OCI-LY7 (cell line): ENCODE measurements around the gene USP48. TPM values are rescaled to one million over a fixed set of nuclear protein-coding genes. Genes with fewer than 3 reads are reported as not detected.
"Not testable (repeated sequence)": the region's sequence is repeated elsewhere in the genome, so short reads cannot be mapped to it uniquely, and the experiment has no call there.

Source experiments
- BruUV-seq: library from RNA; stranded (reverse); fragments of 400-500 nt; replicated peaks from 2 replicates; lab custom pipeline; 2021; lab: Mats Ljungman, UMichigan
- CTCF ChIA-PET: fragments of 300-600 bp; sonication (Branson Sonifier 250); formaldehyde crosslinking; loops from one replicate; lab custom pipeline; 2022; ENCODE audit warnings: antibody characterized with exemption; ENCODE audit not compliant: unreplicated experiment; lab: Charles Lee
- POLR2A ChIA-PET: fragments of 300-600 bp; sonication (Branson Sonifier 250); formaldehyde crosslinking; loops from one replicate; lab custom pipeline; 2022; ENCODE audit warnings: antibody characterized with exemption; lab: Charles Lee
- DNase-seq: peaks from one replicate; pipeline ENCODE4 v3.0.0-alpha.2; 2015; ENCODE audit warnings: low spot score
- H2AFZ ChIP-seq: fragments of 200-600 bp; sonication (generic), shearing (Covaris generic); 2 replicates; pipeline ENCODE4 v1.6.1; 2014; ENCODE audit warnings: mild to moderate bottlenecking, antibody characterized with exemption, low read length, moderate library complexity
- H3K27ac ChIP-seq: fragments of 200-600 bp; sonication (generic); 2 replicates; pipeline ENCODE4 v1.5.1; 2014; ENCODE audit warnings: mixed run types, low read depth, mild to moderate bottlenecking, moderate library complexity, low read length, inconsistent platforms; ENCODE audit not compliant: poor library complexity, severe bottlenecking
- H3K36me3 ChIP-seq: fragments of 200-600 bp; sonication (generic); 2 replicates; pipeline ENCODE4 v1.6.1; 2014; ENCODE audit warnings: mild to moderate bottlenecking, antibody characterized with exemption, low read length, moderate library complexity, mixed read lengths; ENCODE audit not compliant: insufficient read depth
- H3K4me1 ChIP-seq: fragments of 200-600 bp; sonication (generic); 2 replicates; pipeline ENCODE4 v1.5.1; 2014; ENCODE audit warnings: mild to moderate bottlenecking, low read length; ENCODE audit not compliant: insufficient read depth, poor library complexity, severe bottlenecking
- H3K4me2 ChIP-seq: fragments of 200-600 bp; sonication (generic); 2 replicates; pipeline ENCODE4 v1.6.1; 2014; ENCODE audit warnings: mild to moderate bottlenecking, low read length
- H3K4me3 ChIP-seq: fragments of 200-600 bp; sonication (generic); 2 replicates; pipeline ENCODE4 v1.5.1; 2014; ENCODE audit warnings: mild to moderate bottlenecking, low read depth, low read length; ENCODE audit not compliant: poor library complexity, severe bottlenecking
- H3K79me2 ChIP-seq: fragments of 200-600 bp; sonication (generic); 2 replicates; pipeline ENCODE4 v1.6.1; 2016; ENCODE audit warnings: low read depth, mild to moderate bottlenecking, low read length, moderate library complexity, mixed read lengths; ENCODE audit not compliant: insufficient read depth
- H3K9me2 ChIP-seq: fragments of 200-600 bp; sonication (generic); 2 replicates; pipeline ENCODE4 v1.6.1; 2016; ENCODE audit warnings: mild to moderate bottlenecking, low read length, mixed read lengths; ENCODE audit not compliant: insufficient read depth
- H3K9me3 ChIP-seq: fragments of 200-600 bp; sonication (generic); 2 replicates; pipeline ENCODE4 v1.6.1; 2014; ENCODE audit warnings: mild to moderate bottlenecking, mixed run types, low read length, mixed read lengths
- H4K20me1 ChIP-seq: fragments of 200-600 bp; sonication (generic); 2 replicates; pipeline ENCODE4 v1.6.1; 2014; ENCODE audit warnings: mild to moderate bottlenecking, antibody characterized with exemption, low read length, moderate library complexity, mixed read lengths; ENCODE audit not compliant: insufficient read depth
- EZH2phosphoT487 ChIP-seq: fragments of 200-600 bp; sonication (generic); IDR thresholded peaks from 2 replicates; pipeline ENCODE4 v1.6.1; 2018; ENCODE audit warnings: low read depth, borderline replicate concordance, mild to moderate bottlenecking, mixed run types, antibody characterized with exemption, low read length, moderate library complexity, mixed read lengths
- intact Hi-C: fragments of 100-400 bp; cut with micrococcal nuclease; formaldehyde crosslinking; loops from one replicate; pipeline ENCODE4 v1.10.0; 2022; ENCODE audit not compliant: unreplicated experiment
- total RNA-seq, 2 experiments: library from RNA; depleted of rRNA in 1 of 2; stranded (reverse); fragments of >200 nt in 1 of 2; shearing (Covaris generic) in 1 of 2; gene quantifications; 2 replicates each; pipeline ENCODE4 v1.2.3, GENCODE V29; 2014 to 2022
- TF ChIP-seq, protein P1 (sequence below): fragments of 200-600 bp; sonication (generic); conservative IDR thresholded peaks from 2 replicates; pipeline ENCODE4 v1.5.1; 2014; ENCODE audit warnings: mild to moderate bottlenecking, antibody characterized with exemption, low read length, moderate library complexity, mixed read lengths

Gene USP48
- total RNA-seq, 2 experiments from 2014 or later: 45.0 to 98.3 TPM

DNA sequence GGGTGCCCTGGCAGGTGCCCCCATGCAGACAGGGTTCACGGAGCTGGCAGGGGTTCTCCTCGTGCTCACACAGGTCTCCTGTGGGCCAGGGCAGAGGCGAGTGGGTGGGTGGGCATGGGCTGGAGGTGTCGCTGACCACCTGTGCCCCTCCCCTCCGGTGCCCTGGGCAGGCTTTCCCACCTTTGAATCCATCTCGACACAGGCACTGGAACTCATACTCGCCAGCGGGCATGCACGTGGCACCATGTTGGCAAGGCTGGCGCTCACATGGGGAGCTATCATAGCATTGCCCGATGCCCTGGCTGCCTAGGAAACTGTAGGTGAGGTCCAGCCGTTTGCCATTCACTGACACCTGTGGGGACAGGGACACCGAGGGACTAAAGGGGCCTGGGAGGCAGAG, 45.1 kb upstream of the USP48 start:
- ChIA-PET CTCF (interaction anchor here (0.6 kb wide), 1 partner anchor 544 kb away, joined by 3 read pairs; no protein-coding TSS in a partner anchor), POLR2A (no interaction called here)
- intact Hi-C loops: no loop called here
- TF ChIP-seq, protein P1, sequence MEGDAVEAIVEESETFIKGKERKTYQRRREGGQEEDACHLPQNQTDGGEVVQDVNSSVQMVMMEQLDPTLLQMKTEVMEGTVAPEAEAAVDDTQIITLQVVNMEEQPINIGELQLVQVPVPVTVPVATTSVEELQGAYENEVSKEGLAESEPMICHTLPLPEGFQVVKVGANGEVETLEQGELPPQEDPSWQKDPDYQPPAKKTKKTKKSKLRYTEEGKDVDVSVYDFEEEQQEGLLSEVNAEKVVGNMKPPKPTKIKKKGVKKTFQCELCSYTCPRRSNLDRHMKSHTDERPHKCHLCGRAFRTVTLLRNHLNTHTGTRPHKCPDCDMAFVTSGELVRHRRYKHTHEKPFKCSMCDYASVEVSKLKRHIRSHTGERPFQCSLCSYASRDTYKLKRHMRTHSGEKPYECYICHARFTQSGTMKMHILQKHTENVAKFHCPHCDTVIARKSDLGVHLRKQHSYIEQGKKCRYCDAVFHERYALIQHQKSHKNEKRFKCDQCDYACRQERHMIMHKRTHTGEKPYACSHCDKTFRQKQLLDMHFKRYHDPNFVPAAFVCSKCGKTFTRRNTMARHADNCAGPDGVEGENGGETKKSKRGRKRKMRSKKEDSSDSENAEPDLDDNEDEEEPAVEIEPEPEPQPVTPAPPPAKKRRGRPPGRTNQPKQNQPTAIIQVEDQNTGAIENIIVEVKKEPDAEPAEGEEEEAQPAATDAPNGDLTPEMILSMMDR: no peak
- TF ChIP-seq EZH2phosphoT487: no peak
- Histone ChIP-seq H3K9me3 (no peaks in the 10 kb centered on the region), H2AFZ (no peak overlapping the region), H3K4me2 (no peak overlapping the region), H3K4me1 (no peaks in the 10 kb centered on the region), H3K9me2 (no peaks in the 10 kb centered on the region), H3K36me3 (no peaks in the 10 kb centered on the region), H3K27ac (no peak overlapping the region), H3K79me2 (no peaks in the 10 kb centered on the region), H4K20me1 (no peaks in the 10 kb centered on the region), H3K4me3 (no peak overlapping the region)
- no peak for DNase-seq
- no TSS peak for BruUV-seq

DNA sequence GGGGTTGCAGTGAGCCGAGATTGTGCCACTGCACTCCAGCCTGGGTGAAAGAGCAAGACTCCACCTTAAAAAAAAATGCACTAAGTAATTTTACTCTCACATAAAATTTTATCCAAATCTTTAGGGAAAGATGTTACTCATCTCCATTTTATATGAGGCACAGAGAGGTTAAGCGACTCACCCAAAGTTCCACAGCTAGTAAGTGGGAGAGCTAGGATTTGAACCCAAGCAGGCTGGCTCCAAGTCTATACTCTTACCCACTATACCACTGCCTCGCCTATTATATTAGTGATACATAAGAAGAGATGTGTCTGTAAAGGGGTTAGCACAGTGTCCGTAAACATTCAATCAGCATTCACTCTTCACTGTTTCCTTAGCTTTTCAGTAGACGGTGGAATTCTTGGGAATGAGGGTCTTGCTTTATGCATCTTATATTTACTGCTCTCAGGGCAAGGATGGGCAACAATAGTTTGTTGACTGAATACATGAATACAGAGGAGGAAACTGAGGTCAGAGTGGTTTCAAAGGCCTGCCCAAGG, 44.3 kb upstream of the USP48 start:
- DNase-seq: no peak
- Histone ChIP-seq H4K20me1 (no peaks in the 10 kb centered on the region), H3K36me3 (no peaks in the 10 kb centered on the region), H3K9me3 (no peaks in the 10 kb centered on the region), H3K4me3 (no peak overlapping the region), H3K4me2 (no peak overlapping the region), H2AFZ (no peak overlapping the region), H3K9me2 (no peaks in the 10 kb centered on the region), H3K4me1 (no peaks in the 10 kb centered on the region), H3K79me2 (no peaks in the 10 kb centered on the region), H3K27ac (no peak overlapping the region)
- intact Hi-C loops: no loop called here
- no peak for TF ChIP-seq EZH2phosphoT487
- TF ChIP-seq, protein P1: no peak
- ChIA-PET CTCF (no interaction called here), POLR2A (interaction anchor here (0.6 kb wide), 1 partner anchor 107 kb away, joined by 3 read pairs; no protein-coding TSS in a partner anchor)
- BruUV-seq: no TSS peak

DNA sequence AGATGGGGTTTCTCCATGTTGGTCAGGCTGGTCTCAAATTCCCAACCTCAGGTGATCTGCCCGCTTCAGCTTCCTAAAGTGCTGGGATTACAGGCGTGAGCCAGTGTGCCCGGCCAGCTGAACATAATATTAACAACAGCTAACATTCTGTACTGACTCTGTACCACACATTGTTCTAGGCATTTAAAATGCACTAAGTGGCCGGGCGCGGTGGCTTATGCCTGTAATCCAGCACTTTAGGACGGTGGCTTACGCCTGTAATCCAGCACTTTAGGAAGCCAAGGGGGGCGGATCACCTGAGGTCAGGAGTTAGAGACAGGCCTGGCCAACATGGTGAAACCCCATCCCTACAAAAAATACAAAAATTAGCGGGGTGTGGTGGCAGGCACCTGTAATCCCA, 43.7 kb upstream of the USP48 start:
- POLR2A ChIA-PET: not testable (repeated sequence)

More for the DNA sequence above, 43.7 kb upstream of the USP48 start:
- BruUV-seq, H3K4me3 ChIP-seq, H4K20me1 ChIP-seq, H3K79me2 ChIP-seq, H3K36me3 ChIP-seq, intact Hi-C loops, H3K4me2 ChIP-seq, CTCF ChIA-PET, H3K9me2 ChIP-seq, H3K9me3 ChIP-seq, H2AFZ ChIP-seq, DNase-seq, H3K4me1 ChIP-seq, H3K27ac ChIP-seq: not testable (repeated sequence)
